Epidermal melanocyte (primary cell): Measurements from ENCODE around the gene SYNGR1.
"Not testable (repeated sequence)": the region's sequence is repeated elsewhere in the genome, so short reads cannot be mapped to it uniquely, and the experiment has no call there.

ENCODE experiments used
- DNase-seq: peaks from one replicate; pipeline ENCODE4 v3.0.0; 2011; ENCODE audit warnings: low spot score; ENCODE audit not compliant: insufficient read length

The SYNGR1 gene

GRCh38 chr22:39350757-39351688 is 1.2 kb downstream of the SYNGR1 start:
- DNase-seq: no peak

- DNase-seq: peak; percentile 66
These were observed 2.0 kb downstream of the SYNGR1 start for GRCh38 chr22:39351689-39352214.

- DNase-seq: peak; percentile 23
These were observed 2.6 kb downstream of the SYNGR1 start for GRCh38 chr22:39352306-39352891.

GRCh38 chr22:39353346-39353745 is 3.6 kb downstream of the SYNGR1 start:
- no peak for DNase-seq

- DNase-seq: no peak
These were observed 5.3 kb downstream of the SYNGR1 start for GRCh38 chr22:39355080-39355479.

GRCh38 chr22:39355805-39356204 is 6.0 kb downstream of the SYNGR1 start:
- not testable (repeated sequence) for DNase-seq

GRCh38 chr22:39356464-39356863 is 6.7 kb downstream of the SYNGR1 start:
- DNase-seq: no peak

- not testable (repeated sequence) for DNase-seq
These were observed 7.6 kb downstream of the SYNGR1 start for GRCh38 chr22:39357110-39358108.

GRCh38 chr22:39358197-39358596 is 8.4 kb downstream of the SYNGR1 start:
- DNase-seq: not testable (repeated sequence)

- DNase-seq: no peak
These were observed 9.9 kb downstream of the SYNGR1 start for GRCh38 chr22:39359659-39360195.

GRCh38 chr22:39360242-39360641 is 10.5 kb downstream of the SYNGR1 start:
- DNase-seq: no peak

GRCh38 chr22:39360674-39361413 is 11.1 kb downstream of the SYNGR1 start:
- DNase-seq: no peak

GRCh38 chr22:39361496-39361895 is 11.7 kb downstream of the SYNGR1 start:
- DNase-seq: no peak

GRCh38 chr22:39362271-39362670 is 12.5 kb downstream of the SYNGR1 start:
- DNase-seq: no peak

- DNase-seq: no peak
These were observed 13.1 kb downstream of the SYNGR1 start for GRCh38 chr22:39362932-39363331.

GRCh38 chr22:39363751-39364515 is 14.1 kb downstream of the SYNGR1 start:
- no peak for DNase-seq

GRCh38 chr22:39364714-39365491 is 15.1 kb downstream of the SYNGR1 start:
- no peak for DNase-seq

GRCh38 chr22:39365492-39365780 is 15.6 kb downstream of the SYNGR1 start:
- DNase-seq: no peak

GRCh38 chr22:39367035-39367434 is 17.2 kb downstream of the SYNGR1 start:
- DNase-seq: no peak
